NB4 (cell line): ENCODE data around the gene SLC66A2.
"Not testable (repeated sequence)": the region's sequence is repeated elsewhere in the genome, so short reads cannot be mapped to it uniquely, and the experiment has no call there.

ENCODE experiments used
- DNase-seq: peaks from one replicate; pipeline ENCODE4 v3.0.0; 2010; ENCODE audit warnings: low read depth
- H3K4me3 ChIP-seq: one replicate; pipeline ENCODE4 v1.5.1; 2011; ENCODE audit warnings: mild to moderate bottlenecking, low read depth, low read length, moderate library complexity
- CTCF ChIP-seq: IDR thresholded peaks from one replicate; pipeline ENCODE4 v1.5.1; 2012; ENCODE audit warnings: low read depth, low read length
- MYC ChIP-seq: IDR thresholded peaks from 2 replicates; pipeline ENCODE4 v1.6.1; 2011; ENCODE audit warnings: low read depth, low read length
- POLR2A ChIP-seq: IDR thresholded peaks from 2 replicates; pipeline ENCODE4 v1.6.1; 2011; ENCODE audit warnings: mild to moderate bottlenecking; ENCODE audit not compliant: insufficient read length; ENCODE audit errors: extremely low read depth
- TF ChIP-seq, protein P1 (sequence below): IDR thresholded peaks from 2 replicates; pipeline ENCODE4 v1.6.1; 2011; ENCODE audit warnings: low read depth, low read length

The SLC66A2 gene

GRCh38 chr18:79878741-79879378, 72.6 kb downstream of the SLC66A2 start:
- TF ChIP-seq POLR2A (no peak), CTCF (no peak), MYC (no peak)
- TF ChIP-seq, protein P1, sequence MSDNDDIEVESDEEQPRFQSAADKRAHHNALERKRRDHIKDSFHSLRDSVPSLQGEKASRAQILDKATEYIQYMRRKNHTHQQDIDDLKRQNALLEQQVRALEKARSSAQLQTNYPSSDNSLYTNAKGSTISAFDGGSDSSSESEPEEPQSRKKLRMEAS, result no peak
- H3K4me3 ChIP-seq, result no peak overlapping the region
- no peak for DNase-seq

DNA sequence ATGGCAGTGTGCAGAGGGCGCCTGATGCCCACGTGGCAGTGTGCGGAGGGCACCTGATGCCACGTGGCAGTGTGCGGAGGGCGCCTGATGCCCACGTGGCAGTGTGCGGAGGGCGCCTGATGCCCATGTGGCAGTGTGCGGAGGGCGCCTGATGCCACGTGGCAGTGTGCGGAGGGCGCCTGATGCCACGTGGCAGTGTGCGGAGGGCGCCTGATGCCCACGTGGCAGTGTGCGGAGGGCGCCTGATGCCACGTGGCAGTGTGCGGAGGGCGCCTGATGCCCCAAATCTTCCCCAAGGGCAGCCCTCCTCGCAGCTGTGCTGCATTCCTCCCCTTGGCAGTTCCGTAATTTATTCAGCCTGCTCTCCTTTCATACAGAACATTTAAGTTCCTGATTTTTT, 73.2 kb downstream of the SLC66A2 start:
- DNase-seq, result not testable (repeated sequence)

DNA sequence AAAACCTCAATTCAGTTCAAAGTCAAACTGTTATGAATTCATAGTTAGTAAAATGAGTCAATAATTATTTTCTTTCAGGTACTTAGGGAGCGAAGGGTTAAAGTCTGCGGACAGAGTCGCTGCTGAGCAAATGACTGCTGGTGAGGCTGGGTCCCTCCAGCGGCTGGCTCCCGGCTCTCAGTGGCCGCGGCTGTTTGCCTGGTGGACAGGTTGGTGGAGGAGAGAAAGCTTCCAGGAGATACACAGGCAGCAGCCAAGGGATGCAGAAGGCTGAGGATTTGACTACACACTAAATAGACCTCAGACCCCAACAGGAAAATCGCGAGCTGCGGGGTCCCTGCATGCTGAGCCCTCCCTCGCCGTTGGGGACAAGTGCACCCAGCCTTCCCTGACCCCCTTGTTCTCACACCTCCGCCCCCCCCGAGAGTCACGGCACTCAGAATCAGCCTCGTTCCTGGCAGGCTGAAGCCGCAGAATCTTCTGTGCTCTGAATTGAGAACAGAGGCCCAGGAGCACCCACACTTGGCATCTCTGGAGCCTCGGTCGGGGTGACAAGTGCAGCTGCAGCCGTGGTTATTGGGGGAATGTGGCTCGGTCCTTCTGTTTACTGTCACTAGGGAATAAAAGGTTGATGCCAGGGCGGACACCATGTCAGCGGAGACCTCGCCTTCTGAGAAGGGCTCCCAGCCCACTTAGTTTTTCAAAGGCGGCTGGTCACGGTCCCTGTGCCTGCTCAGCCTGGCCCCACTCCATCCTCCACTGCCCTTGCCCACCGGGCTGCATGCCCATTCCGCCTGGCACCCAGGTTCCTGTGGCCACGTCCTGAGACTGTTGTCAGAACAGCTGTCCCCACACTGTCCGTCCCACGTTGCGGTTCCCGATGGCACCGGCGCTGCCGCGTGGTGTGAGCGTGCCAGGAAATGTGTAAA, 74.0 kb downstream of the SLC66A2 start:
- no peak for DNase-seq
- TF ChIP-seq MYC (no peak), POLR2A (no peak), CTCF (no peak)
- TF ChIP-seq, protein P1, result no peak
- H3K4me3 ChIP-seq, result no peak overlapping the region

More for the DNA sequence above, 73.2 kb downstream of the SLC66A2 start:
- not testable (repeated sequence) for H3K4me3 ChIP-seq

GRCh38 chr18:79876497-79876896, 75.0 kb downstream of the SLC66A2 start:
- DNase-seq, result no peak
- H3K4me3 ChIP-seq, result no peak overlapping the region
- TF ChIP-seq CTCF (no peak), MYC (no peak), POLR2A (no peak)
- TF ChIP-seq, protein P1, result no peak

- no peak for TF ChIP-seq POLR2A
- TF ChIP-seq, protein P1, result no peak
- no peak for TF ChIP-seq CTCF
- TF ChIP-seq MYC, result no peak
- DNase-seq, result no peak
- no peak overlapping the region for H3K4me3 ChIP-seq
These were observed 75.5 kb downstream of the SLC66A2 start for GRCh38 chr18:79875931-79876461.

DNA sequence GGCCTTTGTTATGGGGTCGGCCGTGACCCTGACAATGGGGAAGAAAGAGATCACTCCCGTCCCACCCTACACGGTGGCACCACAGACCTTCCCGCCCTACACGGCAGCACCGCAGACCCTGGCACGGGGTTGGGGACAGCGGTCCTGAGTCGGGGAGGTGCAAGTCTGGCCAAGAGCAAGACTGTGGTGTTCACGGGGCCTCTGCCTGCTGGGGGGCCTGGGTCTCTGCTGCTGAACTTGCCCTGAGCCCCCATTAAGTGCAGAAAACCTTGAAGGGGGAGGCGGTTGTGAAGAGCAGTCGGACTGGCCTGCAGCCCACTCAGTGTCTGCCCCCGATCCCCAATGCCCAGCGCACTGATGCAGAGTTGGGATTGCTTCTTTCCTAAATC, 75.9 kb downstream of the SLC66A2 start:
- no peak overlapping the region for H3K4me3 ChIP-seq
- no peak for DNase-seq
- TF ChIP-seq CTCF (no peak), MYC (no peak), POLR2A (no peak)
- TF ChIP-seq, protein P1, result no peak
